IMR-90 (cell line): Measurements from ENCODE around the gene CAMK2N1. TPM values are rescaled to one million over a fixed set of nuclear protein-coding genes. Genes with fewer than 3 reads are reported as not detected.

Source experiments
- ATAC-seq: fragments of 200-7000 bp; cut with Tn5 transposase; 2 replicates; pipeline ENCODE4 v1.9.1; 2020; ENCODE audit warnings: low read depth, mild to moderate bottlenecking, moderate library complexity
- BruUV-seq: library from RNA; stranded (reverse); fragments of 400-500 nt; replicated peaks from 2 replicates; lab custom pipeline; 2021; lab: Mats Ljungman, UMichigan
- CTCF ChIA-PET: fragments of 300-600 bp; formaldehyde crosslinking; extraction: SDS; loops from one replicate; lab custom pipeline; 2021; ENCODE audit warnings: antibody characterized with exemption; lab: Yijun Ruan, JAX
- POLR2A ChIA-PET: fragments of 300-600 bp; sonication (Branson Sonifier 250); formaldehyde crosslinking; loops from one replicate; lab custom pipeline; 2022; ENCODE audit warnings: antibody characterized with exemption; ENCODE audit not compliant: unreplicated experiment; lab: Charles Lee
- DNase-seq: peaks from one replicate; pipeline ENCODE4 v3.0.0; 2013
- H2AFZ ChIP-seq: replicated peaks from 2 replicates; pipeline ENCODE3; 2013; ENCODE audit warnings: low read length, mild to moderate bottlenecking; ENCODE audit not compliant: poor library complexity
- H2AK5ac ChIP-seq: 2 replicates; pipeline ENCODE4 v1.6.1; 2013; ENCODE audit warnings: low read depth, low read length, inconsistent platforms
- H2AK9ac ChIP-seq: replicated peaks from 2 replicates; pipeline ENCODE3; 2013; ENCODE audit warnings: mild to moderate bottlenecking, low read depth, low read length, moderate library complexity; ENCODE audit not compliant: poor library complexity
- H2BK120ac ChIP-seq: 2 replicates; pipeline ENCODE4 v1.6.1; 2013; ENCODE audit warnings: low read depth, low read length, inconsistent platforms
- H2BK15ac ChIP-seq: 3 replicates; pipeline ENCODE4 v1.6.1; 2013; ENCODE audit warnings: low read depth, low read length, inconsistent platforms
- H2BK20ac ChIP-seq: 2 replicates; pipeline ENCODE4 v1.6.1; 2013; ENCODE audit warnings: low read depth, mild to moderate bottlenecking, inconsistent platforms, low read length, moderate library complexity
- H2BK5ac ChIP-seq: 2 replicates; pipeline ENCODE4 v1.6.1; 2013; ENCODE audit warnings: mild to moderate bottlenecking, low read depth, low read length, inconsistent platforms; ENCODE audit not compliant: poor library complexity, severe bottlenecking
- H3K14ac ChIP-seq: replicated peaks from 2 replicates; pipeline ENCODE4 v1.6.1; 2013; ENCODE audit warnings: low read depth, low read length, inconsistent platforms
- H3K18ac ChIP-seq: 2 replicates; pipeline ENCODE4 v1.6.1; 2013; ENCODE audit warnings: low read depth, low read length, control low read depth
- H3K23ac ChIP-seq: 2 replicates; pipeline ENCODE4 v1.6.1; 2013; ENCODE audit warnings: low read depth, low read length, inconsistent platforms
- H3K27ac ChIP-seq: 2 replicates; pipeline ENCODE4 v1.5.1; 2013; ENCODE audit warnings: mild to moderate bottlenecking, control low read depth, low read length; ENCODE audit not compliant: insufficient read depth
- H3K27me3 ChIP-seq: 2 replicates; pipeline ENCODE4 v1.6.1; 2013; ENCODE audit warnings: low read length; ENCODE audit not compliant: control insufficient read depth, insufficient read depth
- H3K36me3 ChIP-seq: 2 replicates; pipeline ENCODE4 v1.6.1; 2013; ENCODE audit warnings: low read length, mixed read lengths; ENCODE audit not compliant: control insufficient read depth, insufficient read depth
- H3K4ac ChIP-seq: 2 replicates; pipeline ENCODE4 v1.6.1; 2013; ENCODE audit warnings: low read depth, low read length, inconsistent platforms
- H3K4me1 ChIP-seq: 2 replicates; pipeline ENCODE4 v1.6.1; 2013; ENCODE audit warnings: low read length, mixed read lengths; ENCODE audit not compliant: control insufficient read depth, insufficient read depth
- H3K4me2 ChIP-seq: 2 replicates; pipeline ENCODE4 v1.6.1; 2013; ENCODE audit warnings: low read depth, mild to moderate bottlenecking, control low read depth, low read length, moderate library complexity
- H3K4me3 ChIP-seq: 2 replicates; pipeline ENCODE4 v1.5.1; 2013; ENCODE audit warnings: low read depth, mild to moderate bottlenecking, control low read depth, low read length, moderate library complexity; ENCODE audit not compliant: insufficient read depth
- H3K56ac ChIP-seq: 2 replicates; pipeline ENCODE4 v1.6.1; 2013; ENCODE audit warnings: low read length, inconsistent platforms; ENCODE audit not compliant: insufficient read depth; ENCODE audit errors: extremely low read depth
- H3K79me1 ChIP-seq, 2 experiments: 2 replicates each; pipeline ENCODE4 v1.6.1; 2013; ENCODE audit warnings: low read length in 2 of 2, inconsistent platforms in 1 of 2, low read depth in 1 of 2
- H3K9ac ChIP-seq: 2 replicates; pipeline ENCODE4 v1.6.1; 2013; ENCODE audit warnings: low read depth, low read length, control low read depth
- H3K9me1 ChIP-seq: 2 replicates; pipeline ENCODE4 v1.6.1; 2013; ENCODE audit warnings: low read length, inconsistent platforms; ENCODE audit not compliant: insufficient read depth
- H3K9me3 ChIP-seq: 2 replicates; pipeline ENCODE4 v1.6.1; 2013; ENCODE audit warnings: low read length; ENCODE audit not compliant: control insufficient read depth, insufficient read depth
- H4K20me1 ChIP-seq: 2 replicates; pipeline ENCODE4 v1.6.1; 2013; ENCODE audit warnings: low read length, inconsistent platforms; ENCODE audit not compliant: insufficient read depth
- H4K5ac ChIP-seq: 2 replicates; pipeline ENCODE4 v1.6.1; 2013; ENCODE audit warnings: mild to moderate bottlenecking, low read depth, low read length, control low read depth
- H4K8ac ChIP-seq, 2 experiments: 2 replicates each; pipeline ENCODE4 v1.6.1; 2013; ENCODE audit warnings: low read depth in 2 of 2, low read length in 2 of 2, control low read depth in 1 of 2, inconsistent platforms in 1 of 2
- H4K91ac ChIP-seq: 2 replicates; pipeline ENCODE4 v1.6.1; 2013; ENCODE audit warnings: low read depth, low read length, inconsistent platforms; ENCODE audit not compliant: insufficient read depth
- CEBPB ChIP-seq: IDR thresholded peaks from 2 replicates; pipeline ENCODE4 v1.6.1; 2012; ENCODE audit warnings: low read depth, low read length, improper control_type of control experiment
- MAZ ChIP-seq: IDR thresholded peaks from 2 replicates; pipeline ENCODE4 v1.6.1; 2012; ENCODE audit warnings: low read depth, mild to moderate bottlenecking, low read length, improper control_type of control experiment, moderate library complexity, borderline replicate concordance
- POLR2A ChIP-seq: IDR thresholded peaks from 2 replicates; pipeline ENCODE4 v1.6.1; 2012; ENCODE audit warnings: mild to moderate bottlenecking, low read depth, low read length
- WGBS, 2 experiments: methylation state at CpG; one replicate each; pipeline versions ENCODE4 v1.1.5 to v1.1.7; 2013; ENCODE audit warnings: missing lambda C conversion rate in 2 of 2; ENCODE audit not compliant: insufficient read length in 1 of 2; ENCODE audit errors: extremely low coverage in 2 of 2; 5-methylcytosine and 5-hydroxymethylcytosine counted together
- dilution Hi-C: fragments of 300-500 bp; cut with HindIII; formaldehyde crosslinking; loops from one replicate; pipeline ENCODE4 v1.14.3; 2018; ENCODE audit warnings: low sequenced_read_pairs; ENCODE audit not compliant: unreplicated experiment
- in situ Hi-C: fragments of 300-500 bp; cut with MboI; formaldehyde crosslinking; loops from 3 replicates; pipeline ENCODE4 v1.14.3; 2019; ENCODE audit warnings: low sequenced_read_pairs, inconsistent platforms, mixed read lengths
- intact Hi-C: fragments of 100-400 bp; cut with micrococcal nuclease; formaldehyde crosslinking; loops from 2 replicates; pipeline ENCODE4 v1.10.0; 2022
- polyA plus RNA-seq, 3 experiments: library from polyadenylated mRNA; depleted of rRNA; stranded (reverse); fragments of >200 nt; gene quantifications; 2 replicates each; pipeline ENCODE4 v1.2.3, GENCODE V29; 2012; ENCODE audit warnings: low replicate concordance in 1 of 3
- total RNA-seq: library from RNA; depleted of rRNA; stranded (reverse); fragments of >200 nt; gene quantifications from 2 replicates; pipeline ENCODE4 v1.2.3, GENCODE V29; 2012

Gene CAMK2N1
- total and polyA plus RNA-seq, 2 of the 4 experiments (the other 2 are of a cell fraction) = 10.2 to 44.4 TPM

DNA sequence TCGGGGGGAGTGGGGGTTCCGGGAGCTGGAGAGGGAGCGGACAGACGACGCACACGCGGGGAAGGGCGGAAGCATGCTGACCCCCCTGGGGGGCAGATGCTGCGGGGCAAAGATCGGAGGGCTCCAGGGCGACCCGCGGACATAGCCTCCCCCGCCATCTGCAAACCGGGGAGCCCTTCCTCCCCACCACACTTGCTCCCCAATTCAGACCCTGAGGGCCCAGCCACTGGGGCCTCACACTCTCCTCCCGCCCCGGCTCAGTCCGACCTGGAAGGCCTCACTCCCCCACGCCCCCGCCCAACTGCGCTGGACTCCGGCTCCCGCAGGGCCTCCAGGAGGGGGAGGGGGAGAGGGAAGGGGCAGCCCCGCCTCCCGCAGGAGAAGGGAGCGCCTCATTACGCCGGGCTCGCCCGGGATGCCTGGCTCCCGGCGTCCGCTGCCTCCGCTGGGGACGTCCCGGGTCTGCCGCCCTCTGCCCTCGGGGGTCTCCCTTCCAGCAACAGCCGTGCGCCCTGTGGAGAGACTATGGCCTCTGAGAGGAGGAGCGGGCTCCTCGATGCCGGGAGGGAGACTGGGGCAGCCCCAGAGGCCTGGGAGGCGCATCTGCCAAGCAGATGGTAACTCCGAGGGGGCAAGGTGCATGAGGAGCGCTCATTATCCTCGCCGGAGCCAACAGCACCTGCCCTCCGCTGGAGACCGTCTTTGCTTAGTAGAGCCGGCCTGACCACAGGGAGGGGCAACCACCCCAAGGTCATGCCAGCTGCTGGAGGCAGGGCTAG is 636 bp upstream of the CAMK2N1 start:
- Histone ChIP-seq H3K23ac (peak overlapping the region; percentile 78; the same call in 1 of the 2 replicates), H3K79me1 (peaks cover 8 to 15% of the 10 kb centered on the region in 2 experiments; a peak in 3 of 4 replicates), H4K91ac (peak overlapping the region; percentile 90), H4K8ac (peak overlapping the region; percentile 94 to 98), H3K9ac (peak overlapping the region; percentile 77), H2AK5ac (peak overlapping the region; percentile 84), H3K27me3 (no peaks in the 10 kb centered on the region), H2AK9ac (peak overlapping the region; percentile 87), H3K4me1 (peaks cover 10% of the 10 kb centered on the region), H3K9me1 (peaks cover 5% of the 10 kb centered on the region; the same call in 1 of the 2 replicates), H2BK120ac (peak overlapping the region; percentile 72), H3K36me3 (peaks cover 12% of the 10 kb centered on the region; the same call in 1 of the 2 replicates), H4K20me1 (peaks cover 24% of the 10 kb centered on the region), H4K5ac (peak overlapping the region; percentile 62), H2AFZ (peak overlapping the region; percentile 93), H2BK5ac (peak overlapping the region; percentile 68), H3K4ac (peak overlapping the region; percentile 95), H3K9me3 (no peaks in the 10 kb centered on the region), H2BK20ac (peak overlapping the region; percentile 37; the same call in 1 of the 2 replicates), H3K56ac (peak overlapping the region; percentile 26; the same call in 1 of the 2 replicates), H2BK15ac (peak overlapping the region; percentile 81; the same call in 2 of the 3 replicates), H3K4me3 (peak overlapping the region; percentile 50), H3K14ac (peak overlapping the region; percentile 93), H3K18ac (peak overlapping the region; percentile 51), H3K4me2 (peak overlapping the region; percentile 85), H3K27ac (peak overlapping the region; percentile 87)
- TF ChIP-seq CEBPB (no peak), POLR2A (peak; percentile 63; the same call in 1 of the 2 replicates), MAZ (peak; percentile 93; the same call in 1 of the 2 replicates)
- in situ Hi-C loops (no loop called here), intact Hi-C loops (no loop called here), dilution Hi-C loops (no loop called here)
- WGBS, 2 experiments = 15% methylated on average over 15 of the region's 51 CpGs; no CpG with 5 or more reads in 1 of the 2 experiments
- DNase-seq (peak; percentile 61), ATAC-seq (peak; percentile 64)
- ChIA-PET CTCF (interaction anchor here (0.6 kb wide), 1 partner anchor 292 kb away, joined by 3 read pairs; no protein-coding TSS in a partner anchor), POLR2A (interaction anchor here (0.6 to 1.6 kb wide), 2 partner anchors 8 to 237 kb away, joined by 3 to 5 read pairs; no protein-coding TSS in a partner anchor)
- BruUV-seq = no TSS peak
